B cell (primary cell): ENCODE measurements around the gene GYG2. TPM values are rescaled to one million over a fixed set of nuclear protein-coding genes. Genes with fewer than 3 reads are reported as not detected.
A peak's percentile ranks its signal among the peaks of the same experiment; 100 is the strongest.
"Not testable (repeated sequence)": the region's sequence is repeated elsewhere in the genome, so short reads cannot be mapped to it uniquely, and the experiment has no call there.

Experiments
- ATAC-seq: fragments of 200-7000 bp; cut with Tn5 transposase; one replicate; pipeline ENCODE4 v1.10.0; 2021; ENCODE audit warnings: low read depth, mild to moderate bottlenecking, moderate number of reproducible peaks, moderate library complexity
- CTCF ChIA-PET: fragments of 350-600 bp; sonication (Branson Sonifier 250); formaldehyde crosslinking; loops from one replicate; lab custom pipeline; 2021; ENCODE audit warnings: antibody characterized with exemption, inconsistent platforms; lab: Charles Lee
- POLR2A ChIA-PET: fragments of 350-600 bp; sonication (Branson Sonifier 250); formaldehyde crosslinking; loops from one replicate; lab custom pipeline; 2021; ENCODE audit warnings: antibody characterized with exemption; lab: Charles Lee
- DNase-seq: peaks from one replicate; pipeline ENCODE4 v3.0.0; 2013
- H2AFZ ChIP-seq: 2 replicates; pipeline ENCODE4 v1.6.1; 2012; ENCODE audit warnings: mild to moderate bottlenecking, low read depth, low read length; ENCODE audit not compliant: insufficient read depth, poor library complexity, severe bottlenecking
- H3K27ac ChIP-seq, 2 donors: 1 replicate in 1 of 2; 2 replicates in 1 of 2; pipeline ENCODE4 v1.5.1; 2012 to 2013; ENCODE audit warnings: low read length in 2 of 2, mild to moderate bottlenecking in 2 of 2, moderate library complexity in 1 of 2
- H3K27me3 ChIP-seq, 4 experiments: fragments of 200-600 bp in 1 of 4; sonication (generic) in 1 of 4; replicated peaks in 1 of 4; 1 replicate in 2 of 4; 2 replicates in 2 of 4; pipeline versions ENCODE4 v1.6.1 to v1.7.0; 2013 to 2016; ENCODE audit warnings: low read length in 3 of 4, mild to moderate bottlenecking in 2 of 4, mixed read lengths in 1 of 4, moderate library complexity in 1 of 4; ENCODE audit not compliant: insufficient read depth in 4 of 4, control insufficient read depth in 3 of 4; ENCODE audit errors: control extremely low read depth in 1 of 4
- H3K36me3 ChIP-seq, 2 experiments: replicated peaks in 1 of 2; 1 replicate in 1 of 2; 2 replicates in 1 of 2; pipeline versions ENCODE4 v1.6.1 to v1.7.1; 2013; ENCODE audit warnings: low read length in 1 of 2; ENCODE audit not compliant: insufficient read depth in 2 of 2, control insufficient read depth in 1 of 2; ENCODE audit errors: control extremely low read depth in 1 of 2, extremely low read depth in 1 of 2
- H3K4me1 ChIP-seq, 2 donors: fragments of 200-600 bp in 1 of 2; sonication (generic) in 1 of 2; 1 replicate in 1 of 2; 2 replicates in 1 of 2; pipeline versions ENCODE4 v1.5.1 to v1.6.1; 2013 to 2017; ENCODE audit warnings: low read length in 2 of 2; ENCODE audit not compliant: control insufficient read depth in 2 of 2, insufficient read depth in 2 of 2
- H3K4me2 ChIP-seq: replicated peaks from 2 replicates; pipeline ENCODE3; 2012; ENCODE audit warnings: mild to moderate bottlenecking, low read depth, low read length; ENCODE audit not compliant: poor library complexity, severe bottlenecking
- H3K4me3 ChIP-seq, 5 experiments: fragments of 200-600 bp in 1 of 5; sonication (generic) in 1 of 5; 1 replicate in 3 of 5; 2 replicates in 2 of 5; pipeline versions ENCODE4 v1.5.1 to v1.7.0; 2011 to 2016; ENCODE audit warnings: low read length in 4 of 5, mild to moderate bottlenecking in 4 of 5, low read depth in 2 of 5, control low read depth in 1 of 5, moderate library complexity in 1 of 5; ENCODE audit not compliant: insufficient read depth in 1 of 5; ENCODE audit errors: control extremely low read depth in 1 of 5, extremely low read depth in 1 of 5
- H3K79me2 ChIP-seq: fragments of 200-600 bp; sonication (generic); one replicate; pipeline ENCODE4 v1.6.0; 2016; ENCODE audit warnings: low read length; ENCODE audit not compliant: control insufficient read depth, insufficient read depth
- H3K9ac ChIP-seq: fragments of 200-600 bp; sonication (generic); 2 replicates; pipeline ENCODE4 v1.6.1; 2017; ENCODE audit warnings: mild to moderate bottlenecking, low read length, moderate library complexity
- H3K9me3 ChIP-seq, 3 donors: one replicate each; pipeline versions ENCODE4 v1.6.1 to v1.7.1; 2013; ENCODE audit warnings: low read length in 2 of 3; ENCODE audit not compliant: control insufficient read depth in 2 of 3, insufficient read depth in 1 of 3; ENCODE audit errors: control extremely low read depth in 1 of 3
- H4K20me1 ChIP-seq: 2 replicates; pipeline ENCODE4 v1.6.0; 2012; ENCODE audit warnings: mild to moderate bottlenecking, low read length; ENCODE audit not compliant: insufficient read depth, control insufficient read depth, poor library complexity, severe bottlenecking
- H3K27ac Mint-ChIP-seq: one replicate; pipeline ENCODE4 v1.8.0; 2021; ENCODE audit warnings: mixed read lengths
- H3K27me3 Mint-ChIP-seq: one replicate; pipeline ENCODE4 v1.8.0; 2021; ENCODE audit warnings: mixed read lengths
- H3K4me1 Mint-ChIP-seq: one replicate; pipeline ENCODE4 v1.8.0; 2021; ENCODE audit warnings: mixed read lengths
- H3K4me3 Mint-ChIP-seq: one replicate; pipeline ENCODE4 v1.8.0; 2021; ENCODE audit warnings: mixed read lengths
- H3K9me3 Mint-ChIP-seq: one replicate; pipeline ENCODE4 v1.8.0; 2022; ENCODE audit warnings: mixed read lengths; ENCODE audit not compliant: insufficient read depth
- CTCF ChIP-seq: fragments of 200-600 bp; IDR thresholded peaks from one replicate; pipeline ENCODE4 v1.8.0; 2022; ENCODE audit warnings: antibody characterized with exemption, mild to moderate bottlenecking
- EZH2 ChIP-seq: IDR thresholded peaks from 2 replicates; pipeline ENCODE4 v1.6.1; 2012; ENCODE audit warnings: borderline replicate concordance, low read depth, mild to moderate bottlenecking, moderate library complexity, low read length; ENCODE audit not compliant: insufficient read depth, poor library complexity, severe bottlenecking
- WGBS: methylation state at CpG from one replicate; pipeline ENCODE4 v1.1.5; 2013; ENCODE audit warnings: missing lambda C conversion rate; ENCODE audit not compliant: insufficient coverage; 5-methylcytosine and 5-hydroxymethylcytosine counted together
- intact Hi-C: fragments of 100-400 bp; cut with micrococcal nuclease; formaldehyde crosslinking; loops from one replicate; pipeline ENCODE4 v1.10.0; 2022
- polyA plus RNA-seq: library from polyadenylated mRNA; depleted of rRNA; stranded (reverse); fragments of >200 nt; gene quantifications from 2 replicates; pipeline ENCODE4 v1.2.3, GENCODE V29; 2012
- total RNA-seq, 2 donors: library from RNA; stranded (reverse); fragments of 120-200 nt in 1 of 2; gene quantifications; 1 replicate in 1 of 2; 2 replicates in 1 of 2; pipeline versions ENCODE4 v1.2.3 to v1.2.4, GENCODE V29; 2013 to 2022

The GYG2 gene
- total and polyA plus RNA-seq, 2 donors (not counting 1 experiment from before 2014, with no cell fraction given): not detected

- H4K20me1 ChIP-seq: no peaks in the 10 kb centered on the region
- no peak overlapping the region for H3K4me2 ChIP-seq
- H3K4me3 ChIP-seq: no peak overlapping the region
- Mint-ChIP-seq H3K27ac (no peak overlapping the region), H3K4me3 (no peak overlapping the region), H3K27me3 (peaks cover 8% of the 10 kb centered on the region), H3K4me1 (no peaks in the 10 kb centered on the region), H3K9me3 (no peaks in the 10 kb centered on the region)
- POLR2A ChIA-PET: no interaction called here
- peaks cover 0 to 4% of the 10 kb centered on the region in 2 donors for H3K4me1 ChIP-seq
- no peaks in the 10 kb centered on the region for H3K36me3 ChIP-seq
- no peak for DNase-seq
- no peaks in the 10 kb centered on the region for H3K27me3 ChIP-seq
- intact Hi-C loops: no loop called here
- 77% methylated on average over 6 of the region's 7 CpGs for WGBS
- no peak overlapping the region for H3K9ac ChIP-seq
- no peaks in the 10 kb centered on the region for H3K79me2 ChIP-seq
- no peak overlapping the region for H3K27ac ChIP-seq
- H3K9me3 ChIP-seq: no peaks in the 10 kb centered on the region
- TF ChIP-seq CTCF (no peak), EZH2 (no peak)
- ATAC-seq: no peak
- CTCF ChIA-PET: no interaction called here
- H2AFZ ChIP-seq: no peak overlapping the region
Measured at GRCh38 chrX:2793752-2794151, 35.0 kb upstream of the GYG2 start.

- Mint-ChIP-seq H3K4me3 (no peak overlapping the region), H3K27me3 (peaks cover 8% of the 10 kb centered on the region), H3K9me3 (no peaks in the 10 kb centered on the region), H3K27ac (no peak overlapping the region), H3K4me1 (no peaks in the 10 kb centered on the region)
- Histone ChIP-seq H3K9ac (no peak overlapping the region), H3K79me2 (no peaks in the 10 kb centered on the region), H3K4me3 (no peak overlapping the region), H3K27ac (no peak overlapping the region), H3K27me3 (no peaks in the 10 kb centered on the region), H2AFZ (no peak overlapping the region), H3K36me3 (no peaks in the 10 kb centered on the region), H3K4me2 (no peak overlapping the region), H4K20me1 (no peaks in the 10 kb centered on the region), H3K9me3 (no peaks in the 10 kb centered on the region), H3K4me1 (peaks cover 0 to 4% of the 10 kb centered on the region in 2 donors)
- ATAC-seq (no peak), DNase-seq (no peak)
- no peak for TF ChIP-seq CTCF
- no peak for TF ChIP-seq EZH2
- POLR2A ChIA-PET: no interaction called here
- CTCF ChIA-PET: no interaction called here
- 98% methylated on average over 9 of the region's 19 CpGs for WGBS
- intact Hi-C loops: no loop called here
Measured at GRCh38 chrX:2794336-2794735, 34.4 kb upstream of the GYG2 start.

- DNase-seq: peak; percentile 20
- CTCF ChIA-PET, H3K4me3 Mint-ChIP-seq, H3K79me2 ChIP-seq, POLR2A ChIA-PET, H3K27me3 ChIP-seq, ATAC-seq, H3K4me3 ChIP-seq, H3K4me1 ChIP-seq, H3K27ac Mint-ChIP-seq, H3K36me3 ChIP-seq, H3K9me3 Mint-ChIP-seq, H2AFZ ChIP-seq, H3K27me3 Mint-ChIP-seq, intact Hi-C loops, H3K27ac ChIP-seq, H4K20me1 ChIP-seq, H3K9me3 ChIP-seq, H3K9ac ChIP-seq, H3K4me1 Mint-ChIP-seq: not testable (repeated sequence)
- 23% methylated on average over 7 of the region's 15 CpGs for WGBS
- H3K4me2 ChIP-seq: peak overlapping the region; percentile 8
Measured at GRCh38 chrX:2796808-2797207, 31.9 kb upstream of the GYG2 start.
